HepG2 (cell line): ENCODE measurements around the gene NTS. TPM values are rescaled to one million over a fixed set of nuclear protein-coding genes. Genes with fewer than 3 reads are reported as not detected.

ENCODE experiments used
- ATAC-seq: fragments of 200-7000 bp; cut with Tn5 transposase; 3 replicates; pipeline ENCODE4 v1.9.1; 2020; ENCODE audit warnings: mild to moderate bottlenecking, moderate library complexity
- BruUV-seq: library from RNA; stranded (reverse); fragments of 400-500 nt; replicated peaks from 2 replicates; lab custom pipeline; 2021; lab: Mats Ljungman, UMichigan
- CTCF ChIA-PET: fragments of 300-600 bp; formaldehyde crosslinking; extraction: SDS; loops from one replicate; lab custom pipeline; 2021; ENCODE audit warnings: low total read pairs, inconsistent platforms, low intra/inter-chr PET ratio; lab: Yijun Ruan, JAX
- POLR2A ChIA-PET: fragments of 350-600 bp; sonication (Branson Sonifier 250); formaldehyde crosslinking; loops from one replicate; lab custom pipeline; 2020; ENCODE audit warnings: antibody characterized with exemption, inconsistent platforms; lab: Yijun Ruan, JAX
- DNase-seq: peaks from one replicate; pipeline ENCODE4 v3.0.0-alpha.2; 2015; ENCODE audit warnings: low spot score
- FAIRE-seq: peaks from 3 replicates; lab custom pipeline; 2011; peaks lifted over from hg19 to GRCh38; lab: Jason Lieb, UNC
- H2AFZ ChIP-seq: one replicate; pipeline ENCODE4 v1.6.1; 2011; ENCODE audit warnings: low read length, inconsistent platforms
- H3K27ac ChIP-seq: fragments of 300-600 bp; 3 replicates; pipeline ENCODE4 v1.8.0; 2011; ENCODE audit warnings: mixed run types, mild to moderate bottlenecking, mixed read lengths, low read length, inconsistent platforms; ENCODE audit not compliant: insufficient read depth; ENCODE audit errors: extremely low read length
- H3K27me3 ChIP-seq, 2 experiments: fragments of 200-600 bp in 1 of 2; 2 replicates in 1 of 2; 3 replicates in 1 of 2; pipeline versions ENCODE4 v1.6.0 to v1.8.0; 2011; ENCODE audit warnings: low read length in 2 of 2, mild to moderate bottlenecking in 2 of 2, moderate library complexity in 2 of 2, inconsistent platforms in 1 of 2; ENCODE audit not compliant: insufficient read depth in 2 of 2, control insufficient read depth in 1 of 2
- H3K36me3 ChIP-seq, 2 experiments: fragments of 200-600 bp in 1 of 2; replicated peaks in 1 of 2; 2 replicates in 1 of 2; 3 replicates in 1 of 2; pipeline versions ENCODE4 v1.5.1 to v1.8.0; 2011; ENCODE audit warnings: low read length in 2 of 2, inconsistent platforms in 1 of 2; ENCODE audit not compliant: insufficient read depth in 2 of 2, control insufficient read depth in 1 of 2
- H3K4me1 ChIP-seq: 2 replicates; pipeline ENCODE4 v1.5.1; 2012; ENCODE audit warnings: low read length, inconsistent platforms; ENCODE audit not compliant: insufficient read depth
- H3K4me2 ChIP-seq: 2 replicates; pipeline ENCODE4 v1.6.0; 2011; ENCODE audit warnings: low read depth, low read length, inconsistent platforms
- H3K4me3 ChIP-seq, 3 experiments: fragments of 200-600 bp in 1 of 3; sonication (generic), shearing (Covaris generic) in 1 of 3; replicated peaks in 1 of 3; 2 replicates each; pipeline ENCODE4 v1.5.1; 2011 to 2016; ENCODE audit warnings: low read length in 3 of 3, inconsistent platforms in 2 of 3, low read depth in 2 of 3, mild to moderate bottlenecking in 2 of 3, control low read depth in 1 of 3, mixed read lengths in 1 of 3; ENCODE audit not compliant: insufficient read depth in 1 of 3
- H3K79me2 ChIP-seq: one replicate; pipeline ENCODE4 v1.6.1; 2011; ENCODE audit warnings: low read length, inconsistent platforms; ENCODE audit not compliant: insufficient read depth
- H3K9ac ChIP-seq: 2 replicates; pipeline ENCODE4 v1.6.0; 2011; ENCODE audit warnings: mild to moderate bottlenecking, low read depth, low read length, inconsistent platforms; ENCODE audit not compliant: insufficient read depth
- H3K9me3 ChIP-seq: 2 replicates; pipeline ENCODE4 v1.5.1; 2012; ENCODE audit warnings: mild to moderate bottlenecking, low read length
- H4K20me1 ChIP-seq: 2 replicates; pipeline ENCODE4 v1.6.0; 2011; ENCODE audit warnings: inconsistent platforms, mild to moderate bottlenecking, low read length, moderate library complexity; ENCODE audit not compliant: insufficient read depth
- AHR ChIP-seq: IDR thresholded peaks from 2 replicates; pipeline ENCODE4 v1.6.1; 2018; ENCODE audit warnings: missing genetic modification reagents, missing compliant biosample characterization
- ASH2L ChIP-seq: fragments of 300-600, 200-600 bp; sonication (generic); IDR thresholded peaks from 2 replicates; pipeline ENCODE4 v1.7.0; 2017; ENCODE audit warnings: low read depth, mild to moderate bottlenecking, moderate library complexity, mixed read lengths, low read length; ENCODE audit not compliant: insufficient read length
- CBX5 ChIP-seq: sonication (generic); formaldehyde crosslinking; IDR thresholded peaks from 2 replicates; pipeline ENCODE4 v1.4.0; 2020; ENCODE audit warnings: missing genetic modification reagents, borderline replicate concordance
- DR1 ChIP-seq: sonication (generic); formaldehyde crosslinking; IDR thresholded peaks from 2 replicates; pipeline ENCODE4 v1.8.0; 2021; ENCODE audit warnings: mild to moderate bottlenecking, missing genetic modification reagents, inconsistent platforms
- FOXO1 ChIP-seq: sonication (generic); formaldehyde crosslinking; IDR thresholded peaks from 2 replicates; pipeline ENCODE4 v1.4.0; 2020; ENCODE audit warnings: missing genetic modification reagents
- FOXO4 ChIP-seq: sonication (generic); formaldehyde crosslinking; conservative IDR thresholded peaks from 2 replicates; pipeline ENCODE4 v1.8.1; 2023; ENCODE audit warnings: missing genetic modification reagents
- KDM5B ChIP-seq: sonication (generic); formaldehyde crosslinking; IDR thresholded peaks from 2 replicates; pipeline ENCODE4 v1.4.0; 2020; ENCODE audit warnings: missing genetic modification reagents, mild to moderate bottlenecking, borderline replicate concordance
- MIER2 ChIP-seq: IDR thresholded peaks from 2 replicates; pipeline ENCODE4 v1.6.1; 2016; ENCODE audit warnings: missing biosample characterization, missing genetic modification reagents
- NAIF1 ChIP-seq: sonication (generic); formaldehyde crosslinking; IDR thresholded peaks from 2 replicates; pipeline ENCODE4 v1.5.0; 2020; ENCODE audit warnings: mild to moderate bottlenecking, missing genetic modification reagents, borderline replicate concordance
- NFE2 ChIP-seq: sonication (generic); formaldehyde crosslinking; IDR thresholded peaks from 2 replicates; pipeline ENCODE4 v1.4.0; 2020; ENCODE audit warnings: missing genetic modification reagents
- NR0B2 ChIP-seq: sonication (generic); formaldehyde crosslinking; IDR thresholded peaks from 2 replicates; pipeline ENCODE4 v1.4.0; 2020; ENCODE audit warnings: mild to moderate bottlenecking, missing genetic modification reagents
- PATZ1 ChIP-seq: sonication (generic); formaldehyde crosslinking; IDR thresholded peaks from 2 replicates; pipeline ENCODE4 v1.4.0; 2020; ENCODE audit warnings: missing genetic modification reagents
- POLR2AphosphoS2 ChIP-seq: IDR thresholded peaks from 2 replicates; pipeline ENCODE4 v1.6.1; 2011; ENCODE audit warnings: low read depth, low read length, improper control_type of control experiment
- RNF2 ChIP-seq: fragments of 450-650 bp; conservative IDR thresholded peaks from 2 replicates; pipeline ENCODE4 v1.6.1; 2016; ENCODE audit warnings: low read depth
- SMAD9 ChIP-seq: sonication (generic); formaldehyde crosslinking; IDR thresholded peaks from 2 replicates; pipeline ENCODE4 v1.5.1; 2020; ENCODE audit warnings: mild to moderate bottlenecking, missing genetic modification reagents
- ZBTB20 ChIP-seq: sonication (generic); formaldehyde crosslinking; IDR thresholded peaks from 2 replicates; pipeline ENCODE4 v1.8.1; 2023; ENCODE audit warnings: missing genetic modification reagents, low read depth, mild to moderate bottlenecking, borderline replicate concordance
- ZNF224 ChIP-seq: sonication (generic); formaldehyde crosslinking; IDR thresholded peaks from 2 replicates; pipeline ENCODE4 v1.5.0; 2020; ENCODE audit warnings: mild to moderate bottlenecking, missing genetic modification reagents
- ZNF264 ChIP-seq: sonication (generic); formaldehyde crosslinking; IDR thresholded peaks from 2 replicates; pipeline ENCODE4 v1.4.0; 2020; ENCODE audit warnings: missing genetic modification reagents
- ZNF577 ChIP-seq: sonication (generic); formaldehyde crosslinking; IDR thresholded peaks from 2 replicates; pipeline ENCODE4 v1.4.0; 2020; ENCODE audit warnings: mild to moderate bottlenecking, low read depth, missing genetic modification reagents, borderline replicate concordance
- ZNF761 ChIP-seq: sonication (generic); formaldehyde crosslinking; conservative IDR thresholded peaks from 2 replicates; pipeline ENCODE4 v1.4.0; 2020; ENCODE audit warnings: mild to moderate bottlenecking, missing genetic modification reagents
- WGBS: methylation state at CpG from one replicate; pipeline ENCODE4 v1.1.6; 2017; ENCODE audit warnings: low lambda C conversion rate; 5-methylcytosine and 5-hydroxymethylcytosine counted together
- in situ Hi-C: cut with HindIII; loops from 2 replicates; pipeline ENCODE4 v1.10.0; 2017; ENCODE audit warnings: low pct_unique_long_range_greater_than_20kb; ENCODE audit not compliant: extremely low pct_ligation_motif_present
- intact Hi-C: fragments of 100-400 bp; cut with micrococcal nuclease; formaldehyde crosslinking; loops from one replicate; pipeline ENCODE4 v1.10.0; 2022; ENCODE audit not compliant: unreplicated experiment
- polyA plus RNA-seq, 8 experiments: library from polyadenylated mRNA; depleted of rRNA in 3 of 8; stranded (reverse) in 7 of 8; unstranded in 1 of 8; fragments of >200 nt; fragmentation: Illumina TruSeq in 4 of 8; extraction: Trizol in 4 of 8; gene quantifications; 2 replicates each; pipeline versions ENCODE4 v1.2.1 to v1.2.3, GENCODE V29; 2011 to 2016; ENCODE audit warnings: low read depth in 4 of 8, missing spikeins in 1 of 8, mixed read lengths in 1 of 8; ENCODE audit not compliant: insufficient read depth in 1 of 8
- total RNA-seq, 5 experiments: library from RNA; depleted of rRNA; stranded (reverse); fragments of >200 nt; fragmentation: Illumina TruSeq; extraction: Trizol; gene quantifications; 2 replicates each; pipeline ENCODE4 v1.2.3, GENCODE V29; 2016; ENCODE audit warnings: low read depth in 1 of 5

NTS gene
- total and polyA plus RNA-seq, 2 of the 13 experiments (the other 11 are each of a cell fraction or from before 2014, with no cell fraction given), result 0.05 to 0.13 TPM

- Histone ChIP-seq H2AFZ (no peak overlapping the region), H4K20me1 (no peaks in the 10 kb centered on the region), H3K9me3 (no peaks in the 10 kb centered on the region), H3K4me2 (no peak overlapping the region), H3K79me2 (no peaks in the 10 kb centered on the region), H3K27ac (no peak overlapping the region), H3K4me3 (no peak overlapping the region), H3K9ac (no peak overlapping the region), H3K4me1 (peaks cover 12% of the 10 kb centered on the region), H3K36me3 (no peaks in the 10 kb centered on the region), H3K27me3 (no peaks in the 10 kb centered on the region; a peak in 1 of 5 replicates)
- in situ Hi-C loops (no loop called here), intact Hi-C loops (no loop called here)
- CTCF ChIA-PET, result no interaction called here
- POLR2A ChIA-PET, result no interaction called here
- TF ChIP-seq NAIF1 (no peak), MIER2 (no peak), ZBTB20 (no peak), KDM5B (CRISPR knock-in tag) (no peak), CBX5 (CRISPR knock-in tag) (no peak), PATZ1 (CRISPR knock-in tag) (no peak), RNF2 (no peak), ZNF761 (CRISPR knock-in tag) (no peak), POLR2AphosphoS2 (no peak), SMAD9 (no peak), FOXO1 (CRISPR knock-in tag) (no peak), ZNF264 (CRISPR knock-in tag) (no peak), FOXO4 (CRISPR knock-in tag) (no peak), DR1 (no peak), AHR (CRISPR knock-in tag) (no peak), NR0B2 (no peak), ZNF577 (no peak), NFE2 (CRISPR knock-in tag) (no peak), ASH2L (no peak), ZNF224 (no peak)
- ATAC-seq (no peak), DNase-seq (no peak), FAIRE-seq (no peak)
- BruUV-seq, result no TSS peak
- 33% methylated on average over 2 of the region's 2 CpGs for WGBS
Measured at GRCh38 chr12:85831327-85831990, 42.6 kb upstream of the NTS start.
